Activated gamma-delta T cell treated with anti-CD3 and anti-CD28 coated beads, Interleukin-2, amount 50 U/mL, for 16 hours (primary cell): ENCODE measurements around the gene PCYT1A.
A peak's percentile ranks its signal among the peaks of the same experiment; 100 is the strongest.
"Not testable (repeated sequence)": the region's sequence is repeated elsewhere in the genome, so short reads cannot be mapped to it uniquely, and the experiment has no call there.

Experiments used
- DNase-seq: peaks from one replicate; pipeline ENCODE4 v3.0.0-alpha.2; 2020; ENCODE audit warnings: low read depth

The PCYT1A gene

DNA sequence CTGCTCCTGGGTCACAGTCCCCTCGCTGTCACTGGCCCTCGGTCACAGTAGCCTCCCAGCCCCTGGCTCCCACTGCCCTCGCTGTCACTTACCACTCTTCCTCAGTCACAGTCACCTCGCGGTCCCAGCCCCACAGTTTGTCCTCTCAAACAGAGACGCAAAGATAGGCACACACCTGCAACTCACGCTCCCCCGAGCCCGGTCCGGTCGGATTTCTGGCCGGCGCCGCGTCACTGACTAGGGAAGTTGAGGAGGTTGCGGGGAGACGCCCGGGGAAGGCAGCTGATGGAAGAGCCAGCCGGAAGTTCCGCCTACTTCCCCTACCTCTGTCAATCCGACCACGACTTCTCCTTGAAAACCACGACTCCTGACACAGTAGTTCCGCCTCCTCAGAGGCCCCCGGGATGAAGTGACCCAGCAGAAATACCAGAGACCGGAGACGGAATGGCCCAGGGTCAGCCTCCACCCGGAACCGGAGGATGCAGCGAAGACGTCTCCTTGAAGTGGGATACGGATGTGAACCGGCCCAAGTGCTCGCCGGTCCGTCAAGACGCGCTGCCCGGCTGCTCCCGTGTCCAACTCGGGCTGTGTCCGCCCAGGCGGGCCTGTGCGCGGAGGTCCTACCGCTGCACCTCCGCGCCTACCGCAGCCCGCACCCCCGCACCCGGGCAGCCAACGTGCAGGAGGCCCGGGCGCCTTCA, at the start of gene PCYT1A:
PCYT1A (minus strand) TSS at position 287 of the 701 bp plus-strand sequence. CDS start 17,195 bp downstream, outside the sequence.
- peak; percentile 49 for DNase-seq

DNA sequence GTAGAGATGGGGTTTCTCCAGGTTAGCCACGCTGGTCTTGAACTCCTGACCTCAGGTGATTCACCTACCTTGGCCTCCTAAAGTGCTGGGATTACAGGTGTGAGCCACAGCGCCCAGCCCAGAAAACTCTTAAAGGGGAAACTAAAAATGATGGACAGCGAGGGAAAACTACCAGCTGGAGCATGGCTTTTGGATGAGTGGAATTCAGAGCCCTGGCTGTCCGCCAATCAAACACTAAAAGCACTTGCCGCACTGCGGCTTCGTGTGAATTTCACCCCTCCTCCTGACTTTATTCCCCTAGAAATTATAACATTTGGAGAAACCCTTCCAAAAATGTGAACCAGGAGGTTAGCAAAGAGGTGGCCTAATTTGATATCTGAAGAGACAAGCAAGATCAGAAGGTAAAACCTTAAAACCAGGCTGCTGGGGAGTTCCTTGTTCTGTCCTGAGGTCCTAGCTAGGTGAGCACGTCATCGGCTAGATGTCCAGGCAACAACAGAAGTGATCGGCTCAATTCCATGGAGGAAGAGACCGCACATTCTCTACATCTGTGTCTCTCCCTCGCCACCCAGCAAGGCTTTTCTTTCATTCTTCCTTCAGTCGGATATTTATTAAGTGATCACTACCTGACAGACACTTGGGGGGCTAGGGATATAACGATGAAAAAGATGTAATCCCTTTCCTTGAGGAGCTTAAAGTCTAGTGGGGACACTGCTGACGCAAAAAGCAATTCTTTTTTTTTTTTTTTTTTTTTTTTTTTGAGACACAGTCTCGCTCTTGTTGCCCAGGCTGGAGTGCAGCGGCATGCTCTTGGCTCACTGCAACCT, 49.0 kb upstream of the PCYT1A start:
- no peak for DNase-seq

DNA sequence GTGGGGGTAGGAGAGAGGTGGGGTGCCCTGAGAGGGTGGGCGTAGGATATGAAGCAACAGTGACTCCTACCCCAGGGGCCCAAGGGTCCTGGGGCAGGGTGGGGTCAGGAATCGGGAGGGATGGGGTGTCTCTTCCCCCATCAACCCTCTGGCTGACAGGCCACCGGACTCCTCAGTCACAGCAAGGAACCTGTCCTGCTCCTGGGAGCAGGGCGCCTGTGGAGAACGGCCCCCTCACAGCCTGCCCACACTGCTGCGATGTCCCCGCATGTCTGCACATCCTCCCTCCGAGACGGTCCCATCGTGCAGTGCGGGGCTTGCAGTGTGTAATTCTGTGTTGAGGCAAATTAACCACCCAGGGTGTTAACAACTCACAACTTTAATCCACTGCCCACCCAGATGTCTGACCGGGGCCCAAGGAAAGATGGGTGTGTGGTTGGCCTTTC, 48.0 kb upstream of the PCYT1A start:
- DNase-seq: no peak

DNA sequence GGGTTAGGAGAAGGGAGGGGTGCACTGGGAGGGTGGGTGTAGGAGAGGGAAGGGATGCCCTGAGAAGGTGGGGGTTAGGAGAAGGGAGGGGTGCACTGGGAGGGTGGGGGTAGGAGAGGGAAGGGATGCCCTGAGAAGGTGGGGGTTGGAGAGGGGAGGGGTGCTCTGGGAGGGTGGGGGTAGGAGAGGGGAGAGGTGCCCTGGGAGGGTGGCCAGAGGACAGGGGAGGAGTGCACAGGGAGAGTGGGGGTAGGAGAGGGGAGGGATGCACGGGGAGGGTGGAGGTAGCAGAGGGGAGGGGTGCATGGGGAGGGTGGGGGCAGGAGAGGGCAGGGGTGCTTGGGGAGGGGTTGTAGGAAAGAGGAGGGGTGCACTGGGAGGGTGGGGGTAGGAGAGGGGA, 47.5 kb upstream of the PCYT1A start:
- no peak for DNase-seq

DNA sequence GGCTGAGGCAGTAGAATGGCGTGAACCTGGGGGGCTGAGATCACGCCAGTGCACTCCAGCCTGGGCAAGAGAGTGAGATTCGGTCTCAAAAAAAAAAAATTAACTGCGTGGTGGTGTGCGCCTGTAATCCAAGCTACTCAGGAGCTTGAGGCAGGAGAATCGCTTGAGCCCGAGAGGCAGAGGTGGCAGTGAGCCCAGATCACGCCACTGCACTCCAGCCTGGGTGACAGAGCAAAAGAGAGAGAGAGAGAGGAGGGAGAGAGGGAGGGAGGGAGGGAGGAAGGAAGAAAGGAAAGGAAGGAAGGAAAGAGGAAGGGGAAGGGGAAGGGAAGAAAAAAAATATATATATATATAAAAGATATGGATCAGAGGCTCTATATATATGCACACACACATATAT, 44.6 kb upstream of the PCYT1A start:
- no peak for DNase-seq

GRCh38 chr3:196327405-196327804, 39.9 kb upstream of the PCYT1A start:
- DNase-seq: no peak

GRCh38 chr3:196326936-196327335, 39.4 kb upstream of the PCYT1A start:
- no peak for DNase-seq

DNA sequence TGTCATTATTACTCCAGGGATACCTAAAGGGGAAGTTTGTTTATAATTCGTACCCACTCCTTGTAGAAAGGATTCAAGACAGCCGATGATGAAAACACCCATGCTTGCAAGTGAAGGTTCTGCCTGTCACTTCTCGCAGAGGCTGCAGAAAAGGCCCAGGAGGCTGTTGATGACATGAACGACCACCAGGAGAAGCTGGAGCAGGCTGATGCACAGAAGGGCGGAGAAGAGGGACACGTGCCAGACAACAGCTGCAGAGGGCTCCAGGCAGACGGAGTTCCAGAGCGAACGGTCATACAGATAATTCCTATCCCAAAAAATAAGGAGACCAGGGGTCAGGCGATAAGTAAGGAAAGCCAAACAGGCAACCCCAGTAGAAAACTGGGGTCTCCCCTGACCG, 36.2 kb upstream of the PCYT1A start:
- DNase-seq: no peak

GRCh38 chr3:196323016-196323415, 35.5 kb upstream of the PCYT1A start:
- DNase-seq: no peak

DNA sequence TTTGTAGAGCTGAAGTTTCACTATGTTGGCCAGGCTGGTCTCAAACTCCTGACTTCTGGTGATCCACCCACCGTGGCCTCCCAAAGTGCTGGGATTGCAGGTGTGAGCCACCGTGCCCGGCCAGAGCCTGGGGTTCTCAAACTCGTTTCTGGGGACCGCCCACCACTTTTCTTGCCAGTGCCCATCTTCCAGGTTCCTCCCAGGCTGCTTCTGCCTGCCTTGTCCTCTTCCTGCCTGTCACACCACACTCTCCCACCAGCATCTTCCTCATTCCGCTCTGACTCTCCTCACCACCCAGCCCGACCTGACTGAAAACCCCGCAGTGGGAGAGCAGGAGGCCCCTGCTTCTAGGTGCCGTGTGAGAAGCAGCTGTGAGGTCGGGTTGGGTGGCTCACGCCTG, 33.6 kb upstream of the PCYT1A start:
- DNase-seq: no peak

DNA sequence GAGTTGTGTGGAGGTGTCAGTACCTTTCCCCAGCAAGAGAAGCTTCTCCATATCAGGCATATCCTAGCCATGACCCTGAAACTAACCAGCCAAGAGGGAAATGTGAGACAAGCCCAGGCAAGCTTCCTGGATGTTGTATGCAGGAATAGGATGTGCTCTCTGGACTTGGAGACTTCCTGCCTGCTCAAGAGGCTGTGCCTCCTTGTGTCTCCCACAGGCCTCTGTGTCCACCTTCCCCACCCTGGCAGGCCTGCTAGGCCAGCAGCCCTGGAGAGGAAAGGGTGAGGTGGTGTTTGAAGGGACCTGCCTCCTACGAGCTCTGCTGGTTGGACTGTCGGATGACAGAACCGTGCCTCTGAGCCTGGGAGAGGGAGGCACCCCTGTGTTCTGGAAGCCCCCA, 32.6 kb upstream of the PCYT1A start:
- DNase-seq: no peak

DNA sequence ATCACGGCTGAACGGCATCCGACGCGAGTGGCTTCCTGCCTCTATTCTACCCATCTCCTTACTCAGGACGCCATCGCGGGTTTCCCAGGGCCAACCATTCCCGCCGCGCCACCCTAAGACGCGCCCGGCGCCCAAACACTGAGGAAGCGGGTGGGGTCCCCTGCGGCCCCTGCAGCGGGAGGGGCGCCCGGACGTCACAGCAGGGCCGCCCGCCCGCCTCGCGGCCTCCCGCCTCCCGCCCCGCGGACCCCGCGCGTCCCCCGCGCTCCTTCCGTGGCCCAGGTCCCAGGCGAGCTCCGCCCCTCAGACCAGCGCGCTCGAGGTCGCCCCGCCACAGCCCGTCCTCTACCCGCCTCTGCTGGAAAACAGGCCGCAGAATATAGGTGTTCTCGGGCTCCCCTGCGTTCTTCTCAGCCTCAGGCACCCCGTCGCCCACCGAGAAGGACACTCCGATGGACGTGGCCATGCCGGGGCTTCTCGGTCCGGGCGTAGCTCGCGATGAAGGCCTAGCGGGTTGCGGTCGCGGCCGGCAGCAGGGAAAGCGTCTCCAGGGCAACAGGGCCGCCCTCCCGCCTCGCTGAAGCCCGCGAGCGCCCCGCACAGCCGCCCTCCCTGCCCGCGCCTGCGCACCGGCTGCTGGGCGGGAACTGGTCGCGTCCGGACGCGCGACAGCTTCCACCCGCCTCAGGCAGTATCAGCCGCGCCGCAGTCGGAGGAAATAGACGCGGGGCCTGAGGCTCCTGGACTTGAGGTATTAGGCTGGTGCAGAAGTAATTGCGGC, 30.4 kb upstream of the PCYT1A start, which contains the start of gene DYNLT2B:
DYNLT2B (minus strand) TSS at position 554 of the 781 bp plus-strand sequence; CDS start at position 466, 88 bp downstream.
- DNase-seq: peak; percentile 75

GRCh38 chr3:196316799-196317686, 29.5 kb upstream of the PCYT1A start:
- not testable (repeated sequence) for DNase-seq

DNA sequence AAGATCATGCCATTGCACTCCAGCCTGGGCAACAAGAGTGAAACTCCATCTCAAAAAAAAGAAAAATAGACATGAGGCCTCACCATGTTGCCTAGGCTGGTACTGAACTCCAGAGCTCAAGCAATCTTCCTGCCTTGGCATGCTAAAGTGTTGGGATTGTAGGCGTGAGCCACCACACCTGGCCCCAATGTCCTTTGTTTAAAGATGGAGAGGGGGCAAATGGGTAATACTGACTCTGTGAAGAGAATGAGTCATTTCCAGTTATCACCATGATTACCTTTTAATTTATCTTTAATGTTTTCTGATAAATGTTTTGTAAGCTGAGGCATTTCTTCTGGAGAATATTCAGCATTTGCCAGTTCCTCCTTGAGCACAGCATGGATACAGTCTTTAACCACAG, 28.3 kb upstream of the PCYT1A start:
- no peak for DNase-seq

DNA sequence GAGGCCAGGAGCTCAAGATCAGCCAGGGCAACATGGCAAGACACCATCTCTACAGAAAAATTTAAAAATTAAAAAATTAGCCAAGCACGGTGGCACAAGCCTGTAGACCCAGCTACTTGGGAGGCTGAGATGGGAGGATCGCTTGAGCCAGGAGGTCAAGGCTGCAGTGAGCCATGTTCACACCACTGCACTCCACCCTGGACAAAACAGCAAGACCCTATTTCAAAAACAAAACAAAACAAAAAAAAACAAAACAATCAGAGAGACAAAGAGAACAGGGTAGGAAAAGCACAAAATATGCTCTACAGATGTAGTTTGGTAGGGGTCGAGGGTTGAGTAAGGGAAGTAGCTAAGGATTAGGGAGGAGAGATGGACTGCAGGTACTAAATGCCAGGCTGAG, 27.1 kb upstream of the PCYT1A start:
- DNase-seq: no peak

DNA sequence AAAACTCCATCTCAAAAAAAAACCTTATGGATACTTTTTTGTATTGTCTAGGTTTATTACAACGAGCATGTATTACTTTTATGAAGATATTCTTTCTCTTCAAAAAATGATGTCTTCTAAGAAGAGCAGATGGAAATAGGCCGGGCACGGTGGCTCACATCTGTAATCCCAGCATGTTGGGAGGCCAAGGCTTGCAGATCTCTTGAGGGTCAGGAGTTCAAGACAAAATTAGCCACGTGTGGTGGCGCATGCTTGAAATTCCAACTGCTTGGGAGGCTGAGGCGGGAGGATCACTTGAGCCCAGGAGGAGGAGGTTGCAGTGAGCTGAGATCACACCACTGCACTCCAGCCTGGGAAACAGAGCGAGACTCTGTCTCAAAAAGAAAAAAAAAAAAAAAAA, 26.6 kb upstream of the PCYT1A start:
- DNase-seq: not testable (repeated sequence)

DNA sequence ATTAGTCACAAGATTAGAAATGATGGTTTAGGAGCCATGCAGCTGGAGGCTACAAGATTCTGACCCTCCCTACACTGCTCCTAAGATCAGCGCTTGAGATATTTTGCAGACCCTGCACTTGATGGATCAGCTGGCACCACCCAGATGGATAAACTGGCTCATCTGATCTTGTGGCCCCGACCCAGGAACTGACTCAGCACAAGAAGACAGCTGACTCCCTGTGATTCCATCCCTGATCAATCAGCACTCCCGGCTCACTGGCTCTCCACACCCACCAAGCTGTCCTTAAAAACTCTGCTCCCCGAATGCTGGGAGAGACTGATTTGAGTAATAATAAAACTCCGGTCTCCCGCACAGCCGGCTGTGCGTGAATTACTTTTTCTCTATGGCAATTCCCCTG, 15.4 kb upstream of the PCYT1A start:
- DNase-seq: not testable (repeated sequence)

DNA sequence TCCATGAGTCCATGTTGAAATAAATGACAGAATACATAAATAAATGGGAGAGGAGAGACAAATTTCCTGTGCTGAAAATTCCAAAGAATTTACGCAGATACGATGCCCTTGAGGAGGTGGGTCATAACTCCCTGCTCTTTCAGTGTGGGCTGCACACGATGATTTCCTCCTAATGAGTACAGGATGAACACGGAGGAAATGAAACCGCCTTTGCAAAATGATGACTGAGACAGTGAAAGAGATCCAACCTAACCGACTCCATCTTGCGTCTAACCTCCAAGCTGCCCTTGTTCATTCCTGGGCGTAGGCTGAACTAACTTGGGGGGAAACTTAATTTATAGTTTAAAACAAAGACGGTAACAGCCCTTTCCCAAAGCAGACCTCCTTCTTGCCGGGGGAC, 15.0 kb upstream of the PCYT1A start:
- not testable (repeated sequence) for DNase-seq

DNA sequence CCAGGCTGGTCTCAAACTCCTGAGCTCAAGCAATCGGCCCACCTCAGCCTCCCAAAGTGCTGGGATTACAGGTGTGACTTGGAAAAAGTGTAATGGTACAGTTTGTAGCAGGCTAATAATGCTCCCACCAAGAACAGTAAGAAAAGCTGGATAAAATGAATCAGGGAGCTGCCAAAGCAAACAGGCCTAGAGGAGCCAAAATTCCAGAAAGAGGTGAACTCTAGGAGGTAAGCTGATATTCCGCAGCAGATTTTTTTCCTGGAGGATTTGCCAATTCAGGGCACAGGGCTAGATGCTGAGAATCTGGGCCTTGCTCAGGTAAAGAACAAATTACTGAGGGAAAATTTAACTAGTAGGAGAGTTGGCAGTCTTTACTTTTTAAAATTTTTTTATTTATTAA, 11.0 kb upstream of the PCYT1A start:
- no peak for DNase-seq

- DNase-seq: no peak
Measured at GRCh38 chr3:196292286-196292923, 4.9 kb upstream of the PCYT1A start.

DNA sequence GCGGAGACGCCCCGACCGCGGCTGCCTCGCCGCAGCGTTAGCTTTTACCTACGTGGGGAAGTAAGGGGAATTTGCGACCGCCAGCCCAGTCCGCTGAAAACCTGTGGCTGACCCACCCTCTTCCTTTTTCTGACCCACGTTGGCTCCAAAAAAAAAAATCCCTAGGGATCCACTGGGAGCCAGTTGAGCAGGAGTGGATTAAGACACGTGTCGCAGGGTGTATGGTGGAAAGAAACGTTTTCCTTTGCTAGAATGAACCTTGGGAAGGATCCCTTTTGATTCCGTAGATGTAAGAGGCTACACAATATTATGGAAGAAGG, 575 bp upstream of the PCYT1A start:
- no peak for DNase-seq
